Stimulated activated effector memory CD8-positive, alpha-beta T cell treated with anti-CD3 and anti-CD28 coated beads, Interleukin-12 subunit alpha, Interleukin-12 subunit beta, amount 100 ng/mL, for 72 hours (primary cell): ENCODE data around the gene GEMIN5.

Experiments used
- ATAC-seq: fragments of 150-1000 bp; cut with Tn5 transposase; 2 replicates; pipeline ENCODE4 v1.10.0; 2021
- DNase-seq, 2 donors: peaks; one replicate each; pipeline ENCODE4 v3.0.0; 2021 to 2022; ENCODE audit warnings: low spot score in 2 of 2
- H3K27ac Mint-ChIP-seq: one replicate; pipeline ENCODE4 v1.8.0; 2022; ENCODE audit warnings: mild to moderate bottlenecking, mixed read lengths
- H3K36me3 Mint-ChIP-seq: one replicate; pipeline ENCODE4 v1.8.0; 2022; ENCODE audit warnings: mild to moderate bottlenecking, mixed read lengths
- H3K4me1 Mint-ChIP-seq: one replicate; pipeline ENCODE4 v1.8.0; 2022; ENCODE audit warnings: mixed read lengths
- H3K4me3 Mint-ChIP-seq: one replicate; pipeline ENCODE4 v1.8.0; 2022; ENCODE audit warnings: mild to moderate bottlenecking, mixed read lengths
- H3K9me3 Mint-ChIP-seq: one replicate; pipeline ENCODE4 v1.8.0; 2022; ENCODE audit warnings: mixed read lengths

Gene GEMIN5

GRCh38 chr5:154857530-154858296 lies 80.3 kb downstream of the GEMIN5 start:
- ATAC-seq (peak; percentile 78), DNase-seq (peak; percentile 69 to 91)
- Mint-ChIP-seq H3K36me3 (peaks cover 53% of the 10 kb centered on the region), H3K4me1 (peaks cover 31% of the 10 kb centered on the region), H3K4me3 (peak overlapping the region; percentile 96), H3K9me3 (no peaks in the 10 kb centered on the region), H3K27ac (peak overlapping the region; percentile 98)

- H3K4me1 Mint-ChIP-seq: no peaks in the 10 kb centered on the region
- H3K4me3 Mint-ChIP-seq: no peak overlapping the region
- H3K36me3 Mint-ChIP-seq: no peaks in the 10 kb centered on the region
- no peaks in the 10 kb centered on the region for H3K9me3 Mint-ChIP-seq
- no peak overlapping the region for H3K27ac Mint-ChIP-seq
- ATAC-seq: no peak
- DNase-seq: no peak
These were observed 86.7 kb downstream of the GEMIN5 start for GRCh38 chr5:154851351-154851750.

- H3K36me3 Mint-ChIP-seq: no peaks in the 10 kb centered on the region
- DNase-seq (no peak), ATAC-seq (no peak)
- no peak within 1 kb of the TSS for H3K4me3 Mint-ChIP-seq
- no peaks in the 10 kb centered on the region for H3K9me3 Mint-ChIP-seq
- no peak within 1 kb of the TSS for H3K27ac Mint-ChIP-seq
- no peaks in the 10 kb centered on the region for H3K4me1 Mint-ChIP-seq
These were observed 87.6 kb downstream of the GEMIN5 start, which contains the start of gene FAXDC2 for GRCh38 chr5:154850255-154851062. TSS of gene FAXDC2 (minus strand) at chr5:154850603. CDS start at chr5:154838178, 12,425 bp downstream.

GRCh38 chr5:154849791-154850201 lies 88.2 kb downstream of the GEMIN5 start:
- DNase-seq: no peak
- Mint-ChIP-seq H3K4me1 (no peaks in the 10 kb centered on the region), H3K4me3 (no peak overlapping the region), H3K27ac (no peak overlapping the region), H3K36me3 (no peaks in the 10 kb centered on the region), H3K9me3 (no peaks in the 10 kb centered on the region)
- ATAC-seq: no peak

GRCh38 chr5:154849264-154849785 lies 88.7 kb downstream of the GEMIN5 start:
- no peaks in the 10 kb centered on the region for H3K36me3 Mint-ChIP-seq
- no peak overlapping the region for H3K27ac Mint-ChIP-seq
- no peak for DNase-seq
- no peak for ATAC-seq
- H3K4me3 Mint-ChIP-seq: no peak overlapping the region
- no peaks in the 10 kb centered on the region for H3K4me1 Mint-ChIP-seq
- no peaks in the 10 kb centered on the region for H3K9me3 Mint-ChIP-seq

GRCh38 chr5:154844809-154845208 lies 93.2 kb downstream of the GEMIN5 start:
- Mint-ChIP-seq H3K4me1 (no peaks in the 10 kb centered on the region), H3K27ac (no peak overlapping the region), H3K36me3 (no peaks in the 10 kb centered on the region), H3K4me3 (no peak overlapping the region), H3K9me3 (no peaks in the 10 kb centered on the region)
- DNase-seq (no peak), ATAC-seq (no peak)

- Mint-ChIP-seq H3K36me3 (no peaks in the 10 kb centered on the region), H3K9me3 (no peaks in the 10 kb centered on the region), H3K4me3 (no peak overlapping the region), H3K27ac (no peak overlapping the region), H3K4me1 (no peaks in the 10 kb centered on the region)
- no peak for DNase-seq
- no peak for ATAC-seq
These were observed 95.1 kb downstream of the GEMIN5 start for GRCh38 chr5:154842689-154843530.

- H3K9me3 Mint-ChIP-seq: no peaks in the 10 kb centered on the region
- no peak overlapping the region for H3K4me3 Mint-ChIP-seq
- H3K27ac Mint-ChIP-seq: peak overlapping the region; percentile 40
- DNase-seq (no peak), ATAC-seq (no peak)
- no peaks in the 10 kb centered on the region for H3K4me1 Mint-ChIP-seq
- no peaks in the 10 kb centered on the region for H3K36me3 Mint-ChIP-seq
These were observed 96.7 kb downstream of the GEMIN5 start for GRCh38 chr5:154841273-154841661.

GRCh38 chr5:154840435-154841272 lies 97.4 kb downstream of the GEMIN5 start:
- ATAC-seq: peak; percentile 19

More at GRCh38 chr5:154840435-154841272, 97.4 kb downstream of the GEMIN5 start:
- peak overlapping the region; percentile 40 for H3K27ac Mint-ChIP-seq
- H3K4me3 Mint-ChIP-seq: no peak overlapping the region
- DNase-seq: no peak
- no peaks in the 10 kb centered on the region for H3K9me3 Mint-ChIP-seq
- H3K4me1 Mint-ChIP-seq: no peaks in the 10 kb centered on the region
- H3K36me3 Mint-ChIP-seq: no peaks in the 10 kb centered on the region
